Peyer's patch (tissue), 4 donors: ENCODE data around the gene EIF3J. TPM values are rescaled to one million over a fixed set of nuclear protein-coding genes. Genes with fewer than 3 reads are reported as not detected.
"Not testable (repeated sequence)": the region's sequence is repeated elsewhere in the genome, so short reads cannot be mapped to it uniquely, and the experiment has no call there.

ENCODE experiments used
- DNase-seq, 3 donors: peaks; one replicate each; pipeline ENCODE4 v3.0.0-alpha.2; 2017 to 2019
- H3K27ac ChIP-seq, 4 donors: fragments of 200-600 bp; sonication (generic); one replicate each; pipeline ENCODE4 v1.5.1; 2016 to 2019
- H3K27me3 ChIP-seq, 2 donors: fragments of 200-600 bp; sonication (generic); one replicate each; pipeline ENCODE4 v1.5.1; 2019
- H3K36me3 ChIP-seq, 3 donors: fragments of 200-600 bp; sonication (generic); one replicate each; pipeline ENCODE4 v1.5.1; 2016 to 2019
- H3K4me1 ChIP-seq, 4 donors: fragments of 200-600 bp; sonication (generic); one replicate each; pipeline ENCODE4 v1.5.1; 2016 to 2019
- H3K4me3 ChIP-seq, 4 donors: fragments of 200-600 bp; sonication (generic); 1 replicate in 3 of 4; 2 replicates in 1 of 4; pipeline ENCODE4 v1.5.1; 2016 to 2019; ENCODE audit warnings: mild to moderate bottlenecking in 1 of 4
- H3K9me3 ChIP-seq, 4 donors: fragments of 200-600 bp; sonication (generic); one replicate each; pipeline ENCODE4 v1.5.1; 2016 to 2019; ENCODE audit warnings: mild to moderate bottlenecking in 1 of 4
- CTCF ChIP-seq, 6 experiments: fragments of 450-650 bp in 4 of 6; fragments of 200-600 bp in 2 of 6; sonication (generic) in 1 of 6; IDR thresholded peaks; one replicate each; pipeline ENCODE4 v1.5.1; 2017 to 2019; ENCODE audit warnings: antibody characterized with exemption in 6 of 6, mild to moderate bottlenecking in 3 of 6, moderate library complexity in 1 of 6
- POLR2A ChIP-seq, 2 donors: fragments of 450-650 bp; IDR thresholded peaks; one replicate each; pipeline ENCODE4 v1.5.1; 2017; ENCODE audit warnings: antibody characterized with exemption in 2 of 2, mild to moderate bottlenecking in 2 of 2, moderate library complexity in 2 of 2
- total RNA-seq, 4 donors: library from RNA; depleted of rRNA; stranded (reverse); fragments of >200 nt; gene quantifications; one replicate each; pipeline ENCODE4 v1.1.0, GENCODE V29; 2016

Gene EIF3J
- total RNA-seq, 4 donors from 2014 or later, result 28.0 to 88.3 (median 48.3) TPM

- Histone ChIP-seq H3K27ac (no peak overlapping the region), H3K4me3 (no peak overlapping the region), H3K27me3 (no peaks in the 10 kb centered on the region), H3K36me3 (peaks cover 0 to 86% (median 3%) of the 10 kb centered on the region in 3 donors), H3K4me1 (no peaks in the 10 kb centered on the region), H3K9me3 (no peaks in the 10 kb centered on the region)
- no peak for TF ChIP-seq POLR2A (IDR thresholded peaks at IDR 0.05)
- no peak for DNase-seq
These were observed 18.2 kb downstream of the EIF3J start for GRCh38 chr15:44554934-44555723.

GRCh38 chr15:44560926-44561325 lies 24.0 kb downstream of the EIF3J start:
- not testable (repeated sequence) for H3K4me1 ChIP-seq, DNase-seq, H3K27ac ChIP-seq, H3K9me3 ChIP-seq, H3K27me3 ChIP-seq, H3K4me3 ChIP-seq
- H3K36me3 ChIP-seq, result peaks cover 0 to 100% (median 9%) of the 10 kb centered on the region in 3 donors

DNA sequence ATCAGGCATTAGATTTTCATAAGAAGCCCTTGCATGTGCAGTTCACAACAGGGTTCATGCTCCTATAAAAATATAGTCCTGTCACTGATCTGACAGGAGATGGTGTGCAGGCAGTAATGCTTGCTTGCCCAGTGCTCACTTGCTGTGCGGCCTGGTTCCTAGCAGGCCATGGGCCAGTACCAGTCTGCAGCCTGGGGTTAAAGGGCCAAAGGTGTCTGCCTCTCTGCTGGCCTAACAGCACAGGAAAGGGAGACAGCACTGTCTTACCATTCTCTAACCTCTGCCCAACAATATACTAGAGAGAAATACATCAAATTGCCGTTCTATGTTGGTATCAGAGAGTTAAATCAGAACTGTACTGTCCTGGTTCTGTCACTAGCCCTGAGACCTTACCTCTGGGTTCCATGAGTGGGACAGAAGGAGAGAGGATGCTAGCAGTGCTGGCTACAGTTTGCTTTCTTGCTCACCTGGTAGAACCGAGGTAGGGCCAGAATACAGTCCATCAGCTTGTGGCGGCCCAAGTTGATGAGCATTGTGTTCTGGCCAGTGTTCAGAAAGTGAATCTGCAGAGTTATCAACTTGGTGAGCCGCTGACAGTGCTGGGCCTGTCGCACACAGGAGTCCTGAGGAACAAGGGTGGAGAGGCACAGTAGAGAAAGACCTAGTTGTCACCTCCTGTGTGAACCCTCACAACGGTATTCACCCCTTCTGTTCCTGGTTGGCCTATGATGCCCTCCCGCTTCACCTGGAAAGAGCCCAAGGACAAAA lies 28.6 kb downstream of the EIF3J start:
- peaks cover 0 to 100% (median 6%) of the 10 kb centered on the region in 3 donors for H3K36me3 ChIP-seq
- H3K27ac ChIP-seq, result no peak overlapping the region
- no peak overlapping the region for H3K4me3 ChIP-seq

DNA sequence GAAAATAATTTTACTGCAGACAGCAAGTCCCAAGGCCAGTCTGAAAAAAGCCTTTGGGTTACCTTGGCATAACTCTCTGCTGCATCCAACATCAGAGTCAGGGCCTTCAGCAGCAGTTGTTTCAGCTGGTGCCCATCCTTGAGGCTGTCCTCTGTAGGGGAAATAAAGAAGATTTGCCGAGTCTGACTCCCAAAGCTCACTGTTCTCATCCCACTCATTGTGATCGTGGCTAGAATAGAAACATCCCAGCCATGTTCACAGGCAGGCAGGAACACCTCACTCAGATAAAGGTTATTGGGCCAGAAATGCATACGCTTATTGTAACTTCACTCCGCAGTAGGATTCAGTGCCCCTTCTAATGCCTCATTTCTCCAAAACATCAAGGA lies 29.2 kb downstream of the EIF3J start:
- no peak overlapping the region for H3K4me3 ChIP-seq
- H3K4me1 ChIP-seq, result no peaks in the 10 kb centered on the region
- H3K36me3 ChIP-seq, result peaks cover 0 to 100% (median 6%) of the 10 kb centered on the region in 3 donors
- H3K27me3 ChIP-seq, result no peaks in the 10 kb centered on the region
- no peaks in the 10 kb centered on the region for H3K9me3 ChIP-seq
- no peak for DNase-seq
- no peak overlapping the region for H3K27ac ChIP-seq
- TF ChIP-seq CTCF (IDR thresholded peaks at IDR 0.05) (no peak), POLR2A (IDR thresholded peaks at IDR 0.05) (no peak)

More for the DNA sequence above, 28.6 kb downstream of the EIF3J start:
- DNase-seq, result peak in 1 of 3 donors; percentile 27
- TF ChIP-seq CTCF (IDR thresholded peaks at IDR 0.05) (no peak), POLR2A (IDR thresholded peaks at IDR 0.05) (no peak)
- Histone ChIP-seq H3K27me3 (no peaks in the 10 kb centered on the region), H3K9me3 (no peaks in the 10 kb centered on the region), H3K4me1 (no peaks in the 10 kb centered on the region)

DNA sequence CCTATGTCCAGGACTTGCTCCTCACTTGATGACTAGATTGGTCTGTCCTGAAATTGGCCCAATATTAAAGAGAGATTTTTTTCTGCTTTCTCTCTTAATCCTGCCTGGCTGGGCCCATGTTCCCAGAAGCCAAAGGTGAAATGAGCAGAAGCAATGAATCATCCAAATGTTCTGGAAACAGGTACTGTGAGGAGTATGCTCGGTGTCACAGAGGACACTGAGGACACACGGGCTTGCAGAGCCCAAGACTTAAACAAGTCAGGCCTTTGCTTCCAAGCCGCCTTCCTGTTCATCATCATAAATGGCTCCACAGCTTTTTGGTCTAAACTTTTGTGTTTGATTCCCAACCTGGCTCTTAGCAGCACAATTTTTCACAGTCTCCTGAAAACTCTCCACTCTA lies 31.4 kb downstream of the EIF3J start:
- H3K4me3 ChIP-seq, result no peak overlapping the region
- H3K9me3 ChIP-seq, result no peaks in the 10 kb centered on the region
- H3K36me3 ChIP-seq, result peaks cover 0 to 94% (median 0%) of the 10 kb centered on the region in 3 donors
- no peaks in the 10 kb centered on the region for H3K27me3 ChIP-seq
- DNase-seq, result no peak
- no peak for TF ChIP-seq CTCF (IDR thresholded peaks at IDR 0.05)
- no peak for TF ChIP-seq POLR2A (IDR thresholded peaks at IDR 0.05)
- no peaks in the 10 kb centered on the region for H3K4me1 ChIP-seq
- no peak overlapping the region for H3K27ac ChIP-seq

- TF ChIP-seq POLR2A (IDR thresholded peaks at IDR 0.05), result no peak
- no peak for TF ChIP-seq CTCF (IDR thresholded peaks at IDR 0.05)
- no peak overlapping the region for H3K27ac ChIP-seq
- peaks cover 0 to 92% (median 0%) of the 10 kb centered on the region in 3 donors for H3K36me3 ChIP-seq
These were observed 32.4 kb downstream of the EIF3J start for GRCh38 chr15:44569316-44569715.

More at GRCh38 chr15:44569316-44569715, 32.4 kb downstream of the EIF3J start:
- Histone ChIP-seq H3K4me3 (no peak overlapping the region), H3K9me3 (no peaks in the 10 kb centered on the region), H3K4me1 (no peaks in the 10 kb centered on the region), H3K27me3 (no peaks in the 10 kb centered on the region)
- peak in 1 of 3 donors; percentile 29 for DNase-seq
